ENCODE data around the gene MAEL.

The MAEL gene

GRCh38 chr1:167054531-167054930 is 65.5 kb downstream of the MAEL start:
- no peak for TF ChIP-seq CTCF (conservative IDR thresholded peaks at IDR 0.05; ENCODE audit: low read depth, low read length)
- H3K4me3 ChIP-seq (ENCODE audit: low read length), result no peak overlapping the region
- DNase-seq (ENCODE audit: low read depth), result no peak

DNA sequence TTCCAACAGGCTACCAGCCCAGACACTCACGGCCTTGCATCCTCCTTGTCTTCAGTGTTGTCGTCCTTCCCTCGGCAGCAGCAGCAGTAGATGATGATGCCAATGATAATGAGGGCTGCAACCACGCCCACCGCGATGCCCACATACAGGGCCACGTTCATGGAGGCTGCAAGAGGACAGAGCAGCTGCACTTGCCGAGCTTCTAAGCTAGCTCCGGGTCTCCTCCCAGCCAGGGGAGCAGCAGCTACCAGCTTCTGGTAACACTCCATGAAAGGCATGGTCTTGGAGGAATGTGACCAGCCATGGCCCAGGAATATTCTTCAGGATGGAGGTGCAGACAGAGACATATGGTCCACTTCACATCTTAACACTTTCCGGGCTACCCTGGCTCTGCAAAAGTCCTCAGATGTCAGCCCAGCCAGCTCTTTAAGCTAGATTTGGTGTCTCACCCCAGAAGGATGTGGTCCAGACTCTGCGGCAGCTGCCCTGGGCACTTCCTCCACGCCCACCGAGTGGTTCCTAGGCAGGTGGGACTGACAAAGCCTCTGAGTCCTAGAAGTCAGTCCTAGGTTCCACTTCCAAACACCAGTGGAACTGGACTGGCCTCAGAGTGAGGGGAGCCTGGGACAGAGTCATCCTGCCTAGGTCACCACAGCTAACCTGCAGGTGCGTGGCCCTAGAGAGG is 66.0 kb downstream of the MAEL start:
- no peak overlapping the region for H3K4me3 ChIP-seq (ENCODE audit: low read length)
- no peak for DNase-seq (ENCODE audit: low read depth)
- TF ChIP-seq CTCF (conservative IDR thresholded peaks at IDR 0.05; ENCODE audit: low read depth, low read length), result no peak

GRCh38 chr1:167056529-167057231 is 67.6 kb downstream of the MAEL start:
- no peak for DNase-seq (ENCODE audit: low read depth)
- no peak overlapping the region for H3K4me3 ChIP-seq (ENCODE audit: low read length)
- TF ChIP-seq CTCF (conservative IDR thresholded peaks at IDR 0.05; ENCODE audit: low read depth, low read length), result no peak

GRCh38 chr1:167057241-167057688 is 68.2 kb downstream of the MAEL start:
- H3K4me3 ChIP-seq (ENCODE audit: low read length), result no peak overlapping the region
- DNase-seq (ENCODE audit: low read depth), result no peak
- TF ChIP-seq CTCF (conservative IDR thresholded peaks at IDR 0.05; ENCODE audit: low read depth, low read length), result peak; percentile 78

- H3K4me3 ChIP-seq (ENCODE audit: low read length), result no peak overlapping the region
- DNase-seq (ENCODE audit: low read depth), result no peak
- peak; percentile 97 for TF ChIP-seq CTCF (conservative IDR thresholded peaks at IDR 0.05; ENCODE audit: low read depth, low read length)
Measured at GRCh38 chr1:167059045-167059808, 70.1 kb downstream of the MAEL start.

DNA sequence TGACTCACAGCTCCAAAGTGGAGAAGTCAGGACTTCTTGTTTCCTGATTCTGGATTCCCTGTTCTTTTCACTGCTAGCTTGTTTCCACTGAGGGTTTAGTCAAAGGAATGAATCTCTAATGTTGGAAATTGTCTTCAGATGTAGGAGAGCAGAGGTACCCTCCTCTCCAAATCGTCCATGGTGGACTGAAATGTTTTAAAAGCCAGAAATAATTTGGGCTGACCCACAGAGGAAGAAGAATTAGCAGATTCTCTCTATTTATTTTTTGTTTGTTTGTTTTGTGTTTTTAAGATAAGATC is 70.7 kb downstream of the MAEL start:
- no peak for TF ChIP-seq CTCF (conservative IDR thresholded peaks at IDR 0.05; ENCODE audit: low read depth, low read length)
- DNase-seq (ENCODE audit: low read depth), result no peak
- H3K4me3 ChIP-seq (ENCODE audit: low read length), result no peak overlapping the region

Data from retinal pigment epithelial cell (primary cell).